Naive thymus-derived CD4-positive, alpha-beta T cell (primary cell): ENCODE data around the gene HS6ST3. TPM values are rescaled to one million over a fixed set of nuclear protein-coding genes. Genes with fewer than 3 reads are reported as not detected.

Experiments used
- ATAC-seq: fragments of 150-1000 bp; cut with Tn5 transposase; 2 replicates; pipeline ENCODE4 v1.10.0; 2021; ENCODE audit warnings: mild to moderate bottlenecking, moderate library complexity
- CTCF ChIA-PET: fragments of 350-600 bp; sonication (Branson Sonifier 250); formaldehyde crosslinking; loops from one replicate; lab custom pipeline; 2021; ENCODE audit warnings: antibody characterized with exemption; lab: Charles Lee
- POLR2A ChIA-PET: fragments of 350-600 bp; sonication (Branson Sonifier 250); formaldehyde crosslinking; loops from one replicate; lab custom pipeline; 2021; ENCODE audit warnings: antibody characterized with exemption, inconsistent platforms; lab: Charles Lee
- DNase-seq, 9 donors: peaks; one replicate each; pipeline versions ENCODE4 v3.0.0 to v3.0.0-alpha.2; 2020 to 2022; ENCODE audit warnings: mixed read lengths in 1 of 9
- H3K27ac ChIP-seq: one replicate; pipeline ENCODE4 v1.7.0; 2013; ENCODE audit warnings: mild to moderate bottlenecking, low read depth, low read length, moderate library complexity
- H3K27me3 ChIP-seq, 2 donors: one replicate each; pipeline ENCODE4 v1.7.0; 2013; ENCODE audit warnings: low read length in 2 of 2, mild to moderate bottlenecking in 2 of 2, moderate library complexity in 2 of 2; ENCODE audit not compliant: control insufficient read depth in 2 of 2, insufficient read depth in 2 of 2
- H3K36me3 ChIP-seq, 3 experiments: 1 replicate in 2 of 3; 2 replicates in 1 of 3; pipeline ENCODE4 v1.7.0; 2013; ENCODE audit warnings: low read length in 3 of 3, mild to moderate bottlenecking in 3 of 3, moderate library complexity in 1 of 3; ENCODE audit not compliant: insufficient read depth in 3 of 3, control insufficient read depth in 2 of 3
- H3K4me1 ChIP-seq, 2 donors: one replicate each; pipeline ENCODE4 v1.7.0; 2013; ENCODE audit warnings: low read length in 2 of 2, mild to moderate bottlenecking in 2 of 2, moderate library complexity in 1 of 2; ENCODE audit not compliant: control insufficient read depth in 2 of 2, insufficient read depth in 2 of 2
- H3K4me3 ChIP-seq: 2 replicates; pipeline ENCODE4 v1.7.0; 2013; ENCODE audit warnings: mild to moderate bottlenecking, low read length
- H3K9me3 ChIP-seq, 3 experiments: 1 replicate in 2 of 3; 2 replicates in 1 of 3; pipeline ENCODE4 v1.7.0; 2013; ENCODE audit warnings: low read length in 3 of 3; ENCODE audit not compliant: control insufficient read depth in 2 of 3
- H3K27ac Mint-ChIP-seq, 9 donors: one replicate each; pipeline ENCODE4 v1.8.0; 2020 to 2022; ENCODE audit warnings: mixed read lengths in 9 of 9, mild to moderate bottlenecking in 8 of 9, moderate library complexity in 5 of 9, inconsistent platforms in 2 of 9
- H3K27me3 Mint-ChIP-seq, 5 donors: one replicate each; pipeline ENCODE4 v1.8.0; 2021 to 2022; ENCODE audit warnings: mixed read lengths in 5 of 5, mild to moderate bottlenecking in 1 of 5
- H3K36me3 Mint-ChIP-seq, 5 donors: one replicate each; pipeline ENCODE4 v1.8.0; 2020 to 2022; ENCODE audit warnings: mixed read lengths in 5 of 5, mild to moderate bottlenecking in 3 of 5, inconsistent platforms in 1 of 5
- H3K4me1 Mint-ChIP-seq, 7 donors: one replicate each; pipeline ENCODE4 v1.8.0; 2020 to 2022; ENCODE audit warnings: mixed read lengths in 7 of 7, mild to moderate bottlenecking in 3 of 7, inconsistent platforms in 1 of 7
- H3K4me3 Mint-ChIP-seq, 10 donors: one replicate each; pipeline ENCODE4 v1.8.0; 2020 to 2022; ENCODE audit warnings: mild to moderate bottlenecking in 10 of 10, mixed read lengths in 10 of 10, moderate library complexity in 6 of 10, inconsistent platforms in 2 of 10
- H3K9me3 Mint-ChIP-seq, 11 donors: one replicate each; pipeline ENCODE4 v1.8.0; 2020 to 2022; ENCODE audit warnings: mixed read lengths in 11 of 11, mild to moderate bottlenecking in 4 of 11, inconsistent platforms in 1 of 11, moderate library complexity in 1 of 11
- intact Hi-C, 2 donors: fragments of 100-400 bp; cut with micrococcal nuclease; formaldehyde crosslinking; loops; one replicate each; pipeline ENCODE4 v1.15.1; 2023
- polyA plus RNA-seq, 2 donors: library from polyadenylated mRNA; unstranded; fragments of 300-500 nt; fragmentation: Illumina TruSeq; gene quantifications; one replicate each; pipeline ENCODE4 v1.2.3, GENCODE V29; 2021
- total RNA-seq, 6 experiments: library from RNA in 5 of 6; stranded (reverse) in 5 of 6; gene quantifications; 1 replicate in 5 of 6; 2 replicates in 1 of 6; pipeline ENCODE4 v1.2.3 and lab custom pipeline; 2021 to 2026

The HS6ST3 gene
- total and polyA plus RNA-seq, 7 experiments from 2014 or later, result not detected

DNA sequence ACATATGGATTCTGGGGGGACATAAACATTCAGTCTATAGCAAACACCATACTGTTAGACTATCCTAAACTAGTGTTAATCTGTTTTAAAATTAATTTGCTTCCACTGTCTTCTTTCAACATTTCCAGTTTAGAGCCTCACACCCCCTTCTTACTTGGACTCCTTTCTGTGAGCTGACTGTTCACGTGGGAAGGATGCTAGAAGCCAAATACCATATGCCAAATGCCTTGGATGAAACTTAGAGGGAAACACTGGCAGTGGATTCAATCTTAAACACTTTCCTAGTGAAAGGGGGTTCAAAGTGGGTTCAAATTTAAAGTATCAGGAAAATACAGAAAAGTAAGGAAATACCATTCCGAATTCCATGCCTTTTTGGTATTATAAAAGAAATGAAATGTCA, 113.6 kb downstream of the HS6ST3 start:
- Histone ChIP-seq H3K9me3 (no peaks in the 10 kb centered on the region), H3K27me3 (no peaks in the 10 kb centered on the region), H3K36me3 (no peaks in the 10 kb centered on the region), H3K4me3 (no peak overlapping the region), H3K4me1 (no peaks in the 10 kb centered on the region), H3K27ac (no peak overlapping the region)
- ChIA-PET POLR2A (no interaction called here), CTCF (no interaction called here)
- intact Hi-C loops, result no loop called here
- ATAC-seq (no peak), DNase-seq (no peak)
- H3K4me1 Mint-ChIP-seq, result no peaks in the 10 kb centered on the region
- peaks cover 0 to 34% (median 5%) of the 10 kb centered on the region in 11 donors for H3K9me3 Mint-ChIP-seq
- H3K4me3 Mint-ChIP-seq, result no peak overlapping the region
- H3K36me3 Mint-ChIP-seq, result no peaks in the 10 kb centered on the region
- no peak overlapping the region for H3K27ac Mint-ChIP-seq
- H3K27me3 Mint-ChIP-seq, result no peaks in the 10 kb centered on the region

DNA sequence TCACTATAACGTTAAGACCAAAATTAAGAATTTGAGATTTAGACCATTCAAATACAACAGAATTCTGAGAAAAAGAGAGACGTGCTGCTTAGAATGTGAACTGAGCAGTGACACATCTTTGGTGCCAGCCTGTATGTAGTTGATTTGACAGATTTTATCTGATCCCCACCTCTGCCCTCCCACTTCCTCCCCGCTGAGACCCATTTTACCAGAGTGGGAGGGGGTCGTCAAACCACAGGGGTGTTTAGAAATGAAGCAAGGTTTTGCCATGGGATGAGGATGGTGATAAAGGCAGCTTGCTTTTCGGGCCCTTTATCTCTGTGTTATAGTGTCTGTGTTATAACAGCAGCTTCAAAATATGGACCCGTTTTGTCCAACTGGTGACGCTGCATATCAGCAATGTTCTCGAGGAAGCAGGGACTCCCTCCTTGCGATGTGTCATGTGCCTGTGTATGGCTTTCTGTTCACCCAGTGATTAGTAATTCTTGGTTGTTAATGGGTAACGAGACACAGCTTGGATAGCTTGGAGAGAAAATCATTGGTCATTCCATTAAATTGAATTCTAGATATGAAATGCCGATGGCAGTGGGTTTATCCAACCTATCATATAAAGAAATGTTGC, 125.0 kb downstream of the HS6ST3 start:
- no peaks in the 10 kb centered on the region for H3K27me3 Mint-ChIP-seq
- ChIA-PET POLR2A (interaction anchor here (0.6 kb wide), 1 partner anchor 859 kb away, joined by 3 read pairs; no protein-coding TSS in a partner anchor), CTCF (no interaction called here)
- H3K9me3 Mint-ChIP-seq, result peaks cover 0 to 9% (median 4%) of the 10 kb centered on the region in 11 donors
- H3K36me3 Mint-ChIP-seq, result no peaks in the 10 kb centered on the region
- Histone ChIP-seq H3K4me1 (no peaks in the 10 kb centered on the region), H3K36me3 (no peaks in the 10 kb centered on the region), H3K27ac (no peak overlapping the region), H3K9me3 (no peaks in the 10 kb centered on the region), H3K4me3 (no peak overlapping the region), H3K27me3 (no peaks in the 10 kb centered on the region)
- no peak overlapping the region for H3K4me3 Mint-ChIP-seq
- H3K27ac Mint-ChIP-seq, result no peak overlapping the region
- intact Hi-C loops, result no loop called here
- ATAC-seq (no peak), DNase-seq (no peak)
- H3K4me1 Mint-ChIP-seq, result no peaks in the 10 kb centered on the region

DNA sequence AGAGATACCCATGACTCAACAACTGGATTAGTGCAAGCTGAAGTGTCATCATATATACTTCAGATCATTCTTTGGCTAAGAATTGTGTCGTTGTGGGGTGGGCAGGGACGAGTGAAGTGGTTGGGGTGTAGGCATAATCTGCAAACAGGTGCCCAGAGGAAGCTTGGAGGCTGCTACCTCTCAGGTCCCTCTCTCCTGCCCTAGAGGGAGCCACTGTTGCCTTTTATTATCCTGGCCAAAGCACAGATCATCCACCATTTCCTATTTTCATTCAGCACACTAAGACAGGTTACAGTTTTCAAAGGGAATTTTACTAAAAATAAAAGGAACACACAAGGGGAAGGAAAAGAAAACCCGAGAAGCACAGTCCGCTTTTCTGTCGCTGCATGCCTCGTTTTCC, 126.6 kb downstream of the HS6ST3 start:
- intact Hi-C loops, result no loop called here
- CTCF ChIA-PET, result no interaction called here

DNA sequence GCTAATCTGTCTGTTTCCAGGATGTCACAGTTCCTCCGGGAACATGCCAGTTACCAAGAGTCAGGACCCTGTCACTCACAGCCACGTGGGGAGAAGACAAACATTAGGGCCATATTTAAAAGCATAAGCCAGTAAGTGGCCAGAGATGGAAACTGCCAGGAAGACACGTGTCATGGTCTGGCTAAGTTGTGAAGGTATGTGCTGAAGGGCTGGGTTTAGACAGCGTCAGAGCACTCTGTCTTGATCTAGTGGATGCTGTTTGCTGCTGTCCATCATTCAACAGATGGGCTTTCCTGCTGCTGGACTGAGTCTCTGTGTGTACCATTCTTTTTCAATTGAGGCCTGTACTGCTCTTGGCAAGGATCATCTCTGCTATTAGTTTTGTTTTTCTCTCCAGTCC, 128.6 kb downstream of the HS6ST3 start:
- Mint-ChIP-seq H3K36me3 (no peaks in the 10 kb centered on the region), H3K27me3 (no peaks in the 10 kb centered on the region), H3K4me3 (no peak overlapping the region), H3K4me1 (peaks cover 0 to 4% (median 0%) of the 10 kb centered on the region in 7 donors), H3K9me3 (peaks cover 0 to 9% (median 3%) of the 10 kb centered on the region in 11 donors), H3K27ac (no peak overlapping the region)
- no peaks in the 10 kb centered on the region for H3K36me3 ChIP-seq
- CTCF ChIA-PET, result no interaction called here
- no peaks in the 10 kb centered on the region for H3K9me3 ChIP-seq
- no peak overlapping the region for H3K27ac ChIP-seq
- H3K4me1 ChIP-seq, result no peaks in the 10 kb centered on the region
- H3K4me3 ChIP-seq, result no peak overlapping the region
- POLR2A ChIA-PET, result no interaction called here
- ATAC-seq, result no peak
- DNase-seq, result no peak
- intact Hi-C loops, result no loop called here
- H3K27me3 ChIP-seq, result no peaks in the 10 kb centered on the region

More for the DNA sequence above, 126.6 kb downstream of the HS6ST3 start:
- Mint-ChIP-seq H3K4me1 (peaks cover 0 to 2% (median 0%) of the 10 kb centered on the region in 7 donors), H3K36me3 (no peaks in the 10 kb centered on the region), H3K9me3 (peaks cover 0 to 9% (median 5%) of the 10 kb centered on the region in 11 donors), H3K4me3 (no peak overlapping the region), H3K27ac (no peak overlapping the region), H3K27me3 (no peaks in the 10 kb centered on the region)
- Histone ChIP-seq H3K27me3 (no peaks in the 10 kb centered on the region), H3K4me1 (no peaks in the 10 kb centered on the region), H3K36me3 (no peaks in the 10 kb centered on the region), H3K9me3 (no peaks in the 10 kb centered on the region), H3K27ac (no peak overlapping the region), H3K4me3 (no peak overlapping the region)
- DNase-seq (no peak), ATAC-seq (no peak)
- POLR2A ChIA-PET, result no interaction called here

DNA sequence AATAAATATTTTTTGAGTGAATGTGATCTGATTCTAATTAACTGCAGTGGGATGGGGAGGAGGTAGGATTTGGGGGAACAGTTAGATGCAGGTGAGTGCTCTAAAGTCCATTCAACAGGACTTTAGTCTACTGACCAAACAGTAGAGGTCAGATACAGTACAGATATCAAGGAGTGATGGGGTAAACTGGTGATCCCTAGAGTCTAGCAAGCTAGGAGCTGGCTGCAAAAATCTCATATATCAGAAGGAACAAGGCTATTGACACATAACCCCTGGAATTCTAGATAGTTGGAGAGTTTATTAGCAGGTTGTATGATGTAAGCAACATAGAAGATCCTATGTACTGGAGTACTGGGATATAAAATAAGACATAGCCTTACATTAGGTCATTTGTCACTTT, 131.6 kb downstream of the HS6ST3 start:
- no peaks in the 10 kb centered on the region for H3K9me3 ChIP-seq
- Mint-ChIP-seq H3K27me3 (no peaks in the 10 kb centered on the region), H3K36me3 (no peaks in the 10 kb centered on the region), H3K9me3 (peaks cover 0 to 9% (median 3%) of the 10 kb centered on the region in 11 donors), H3K27ac (no peak overlapping the region), H3K4me1 (peaks cover 0 to 4% (median 0%) of the 10 kb centered on the region in 7 donors), H3K4me3 (no peak overlapping the region)
- H3K27me3 ChIP-seq, result no peaks in the 10 kb centered on the region
- intact Hi-C loops, result no loop called here
- H3K4me3 ChIP-seq, result no peak overlapping the region
- no peak overlapping the region for H3K27ac ChIP-seq
- CTCF ChIA-PET, result no interaction called here
- POLR2A ChIA-PET, result no interaction called here
- H3K4me1 ChIP-seq, result no peaks in the 10 kb centered on the region
- no peaks in the 10 kb centered on the region for H3K36me3 ChIP-seq
- no peak for DNase-seq
- ATAC-seq, result no peak

DNA sequence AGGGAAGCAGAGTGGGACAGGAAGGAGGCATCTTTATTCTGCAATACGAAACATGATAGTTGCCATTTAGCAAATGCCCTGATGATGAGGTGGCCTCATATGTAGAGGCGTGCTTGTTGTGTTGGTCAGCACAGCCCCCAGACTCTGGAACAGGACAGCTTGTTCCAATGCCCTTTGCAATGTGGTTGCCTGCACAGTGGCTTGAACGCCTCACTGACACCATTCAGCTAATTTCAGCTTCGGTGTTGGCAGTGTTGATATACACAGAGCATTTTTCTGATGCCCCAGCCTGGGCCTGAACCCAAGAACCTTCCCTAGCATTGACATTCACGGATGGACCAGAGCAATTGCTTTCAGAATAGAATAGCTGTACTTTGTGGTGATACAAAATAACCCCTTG, 133.3 kb downstream of the HS6ST3 start:
- ChIA-PET CTCF (no interaction called here), POLR2A (no interaction called here)
- H3K36me3 Mint-ChIP-seq, result no peaks in the 10 kb centered on the region
- DNase-seq (no peak), ATAC-seq (no peak)
- H3K4me3 ChIP-seq, result no peak overlapping the region
- peaks cover 0 to 4% (median 0%) of the 10 kb centered on the region in 7 donors for H3K4me1 Mint-ChIP-seq
- intact Hi-C loops, result no loop called here
- H3K36me3 ChIP-seq, result no peaks in the 10 kb centered on the region
- H3K4me1 ChIP-seq, result no peaks in the 10 kb centered on the region
- no peaks in the 10 kb centered on the region for H3K27me3 Mint-ChIP-seq
- no peak overlapping the region for H3K27ac ChIP-seq
- no peaks in the 10 kb centered on the region for H3K27me3 ChIP-seq
- no peak overlapping the region for H3K4me3 Mint-ChIP-seq
- H3K9me3 Mint-ChIP-seq, result peaks cover 0 to 9% (median 0%) of the 10 kb centered on the region in 11 donors
- no peak overlapping the region for H3K27ac Mint-ChIP-seq
- H3K9me3 ChIP-seq, result no peaks in the 10 kb centered on the region

DNA sequence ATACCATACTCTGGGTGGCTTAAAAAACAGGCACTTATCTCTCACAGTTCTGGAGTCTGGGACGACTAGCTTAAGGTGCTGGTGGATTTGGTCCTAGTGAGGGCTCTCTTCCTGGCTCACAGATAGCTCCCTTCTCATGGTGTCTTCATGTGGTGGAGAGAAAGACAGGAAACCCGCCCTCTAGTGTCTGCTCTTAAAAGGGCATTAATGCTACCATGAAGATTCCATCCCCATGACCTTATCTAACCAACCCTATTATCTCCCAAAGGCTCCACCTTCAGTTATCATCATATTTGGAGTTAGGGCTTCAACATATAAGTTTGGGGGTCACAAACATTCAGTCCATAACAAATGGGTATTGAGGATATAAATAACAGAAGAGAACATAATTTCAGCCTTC, 139.4 kb downstream of the HS6ST3 start:
- no peak overlapping the region for H3K4me3 ChIP-seq
- DNase-seq (no peak), ATAC-seq (no peak)
- H3K4me3 Mint-ChIP-seq, result no peak overlapping the region
- H3K27ac ChIP-seq, result no peak overlapping the region
- H3K9me3 Mint-ChIP-seq, result no peaks in the 10 kb centered on the region
- H3K36me3 ChIP-seq, result no peaks in the 10 kb centered on the region
- no peaks in the 10 kb centered on the region for H3K9me3 ChIP-seq
- H3K4me1 ChIP-seq, result no peaks in the 10 kb centered on the region
- intact Hi-C loops, result no loop called here
- ChIA-PET CTCF (no interaction called here), POLR2A (no interaction called here)
- H3K27ac Mint-ChIP-seq, result no peak overlapping the region
- no peaks in the 10 kb centered on the region for H3K4me1 Mint-ChIP-seq
- no peaks in the 10 kb centered on the region for H3K27me3 Mint-ChIP-seq
- no peaks in the 10 kb centered on the region for H3K36me3 Mint-ChIP-seq
- H3K27me3 ChIP-seq, result no peaks in the 10 kb centered on the region
